ENCODE results near the gene TAF3. TPM values are rescaled to one million over a fixed set of nuclear protein-coding genes. Genes with fewer than 3 reads are reported as not detected.

TAF3 gene
- total RNA-seq, 1 experiment from 2014 or later = 1.3 TPM

DNA sequence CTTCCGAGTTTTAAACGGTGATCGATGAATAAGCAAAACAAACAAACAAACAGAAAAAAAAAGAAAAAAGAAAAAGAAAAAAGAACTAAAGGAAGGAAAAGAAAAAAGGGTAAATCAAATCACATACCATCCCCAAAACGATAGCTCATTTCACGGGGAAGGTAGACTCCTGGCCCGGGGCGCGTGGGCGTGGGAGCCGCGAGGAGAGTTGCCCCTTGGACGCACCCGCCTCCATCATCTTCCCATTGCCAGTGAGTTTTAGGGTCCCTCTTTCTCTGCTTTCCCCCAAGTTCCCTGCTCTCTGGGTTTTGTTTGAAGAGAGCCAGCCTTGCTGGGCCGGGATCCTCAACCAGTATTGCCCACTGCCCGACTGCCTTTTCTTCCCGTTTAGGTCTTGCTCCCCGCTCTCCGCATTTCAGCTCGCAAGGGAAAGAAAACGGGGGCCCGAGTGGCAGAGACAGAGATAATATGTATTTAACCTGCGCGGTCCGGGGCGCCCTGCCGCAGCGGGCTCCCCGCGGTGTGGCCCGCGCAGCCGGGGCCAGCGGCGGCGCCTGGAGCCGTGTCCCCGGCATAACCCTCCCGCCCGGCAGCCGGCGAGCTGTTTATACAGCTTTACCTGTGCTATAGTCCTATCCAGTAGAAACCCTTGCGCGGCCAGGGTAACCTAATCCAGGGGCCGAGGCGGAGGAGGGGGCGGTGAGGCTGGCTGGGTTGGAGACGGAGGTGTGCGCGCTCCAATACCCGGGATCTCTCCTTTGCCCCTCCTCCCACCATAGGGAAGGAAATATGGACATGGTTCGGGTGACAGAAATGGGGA is 230.9 kb downstream of the TAF3 start:
- in situ Hi-C loops (cut with HindIII; ENCODE audit: low sequenced_read_pairs) = no loop called here

GRCh38 chr10:8049865-8050555 is 231.7 kb downstream of the TAF3 start:
- no peak for DNase-seq (ENCODE audit: low spot score)
- in situ Hi-C loops (cut with HindIII; ENCODE audit: low sequenced_read_pairs) = no loop called here

More for the DNA sequence above, 230.9 kb downstream of the TAF3 start:
- DNase-seq (ENCODE audit: low spot score) = no peak

GRCh38 chr10:8050556-8051108 is 232.3 kb downstream of the TAF3 start:
- in situ Hi-C loops (cut with HindIII; ENCODE audit: low sequenced_read_pairs) = no loop called here

DNA sequence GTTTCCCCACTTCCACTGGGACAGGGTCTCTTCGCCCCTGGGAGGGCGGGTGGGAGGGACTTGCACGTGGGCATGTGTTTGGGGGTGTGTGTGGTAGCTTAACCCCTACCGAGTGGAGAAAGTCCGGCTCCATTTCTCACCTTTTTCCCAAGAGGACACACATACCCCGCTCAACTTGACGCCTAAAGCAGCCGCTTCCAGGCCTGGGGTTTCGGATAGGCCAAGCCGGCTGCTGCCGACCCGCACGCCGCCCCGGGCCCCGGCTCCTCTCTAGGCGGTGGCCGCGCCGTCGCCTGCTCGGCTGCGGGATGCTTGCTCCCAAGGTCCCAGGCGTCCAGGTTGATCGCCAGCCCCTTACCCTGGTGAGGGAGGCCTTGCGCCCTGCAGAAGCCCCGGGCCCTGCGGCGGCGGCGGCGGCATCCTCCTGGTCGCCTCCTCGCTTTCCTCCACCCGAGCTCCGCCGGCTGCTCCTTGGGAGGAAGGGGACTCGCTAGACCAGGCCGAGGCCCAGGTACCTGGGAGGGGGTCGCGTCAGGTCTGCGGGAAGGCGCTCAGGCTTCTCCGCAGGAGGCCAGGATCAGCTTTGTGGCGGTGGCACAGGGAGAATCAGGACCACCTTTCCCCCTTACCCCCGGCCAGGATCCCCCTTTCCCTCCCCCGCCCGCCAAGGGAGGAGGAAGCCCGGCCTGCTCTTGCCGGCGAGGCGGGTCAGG is 233.0 kb downstream of the TAF3 start:
- no peak for DNase-seq (ENCODE audit: low spot score)
- in situ Hi-C loops (cut with HindIII; ENCODE audit: low sequenced_read_pairs) = no loop called here

More at GRCh38 chr10:8050556-8051108, 232.3 kb downstream of the TAF3 start:
- no peak for DNase-seq (ENCODE audit: low spot score)

DNA sequence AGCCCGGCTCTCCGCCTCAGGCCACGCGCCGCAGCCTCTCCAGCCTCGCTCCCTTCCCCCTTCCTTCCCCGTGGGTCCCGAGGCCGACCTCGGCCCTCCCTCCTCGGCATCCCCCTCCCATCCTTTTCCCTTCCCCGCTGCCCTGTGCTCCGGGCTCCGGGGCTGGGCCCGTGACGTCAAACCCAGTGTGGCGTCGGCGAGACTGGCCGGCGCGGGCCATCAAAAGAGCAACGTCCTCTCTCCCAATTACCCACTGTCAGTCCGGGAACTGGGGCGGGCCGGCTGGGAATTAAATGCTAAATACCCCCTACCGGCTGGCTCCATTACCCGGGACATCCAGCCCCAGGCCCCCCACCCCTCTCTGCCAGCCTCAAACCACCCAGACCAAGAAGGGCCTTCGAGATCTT is 233.5 kb downstream of the TAF3 start:
- in situ Hi-C loops (cut with HindIII; ENCODE audit: low sequenced_read_pairs) = no loop called here
- no peak for DNase-seq (ENCODE audit: low spot score)

GRCh38 chr10:8052341-8052955 is 234.1 kb downstream of the TAF3 start:
- no peak for DNase-seq (ENCODE audit: low spot score)
- in situ Hi-C loops (cut with HindIII; ENCODE audit: low sequenced_read_pairs) = no loop called here

- in situ Hi-C loops (cut with HindIII; ENCODE audit: low sequenced_read_pairs) = no loop called here
- DNase-seq (ENCODE audit: low spot score) = no peak
Measured at GRCh38 chr10:8052956-8053445, 234.7 kb downstream of the TAF3 start.

DNA sequence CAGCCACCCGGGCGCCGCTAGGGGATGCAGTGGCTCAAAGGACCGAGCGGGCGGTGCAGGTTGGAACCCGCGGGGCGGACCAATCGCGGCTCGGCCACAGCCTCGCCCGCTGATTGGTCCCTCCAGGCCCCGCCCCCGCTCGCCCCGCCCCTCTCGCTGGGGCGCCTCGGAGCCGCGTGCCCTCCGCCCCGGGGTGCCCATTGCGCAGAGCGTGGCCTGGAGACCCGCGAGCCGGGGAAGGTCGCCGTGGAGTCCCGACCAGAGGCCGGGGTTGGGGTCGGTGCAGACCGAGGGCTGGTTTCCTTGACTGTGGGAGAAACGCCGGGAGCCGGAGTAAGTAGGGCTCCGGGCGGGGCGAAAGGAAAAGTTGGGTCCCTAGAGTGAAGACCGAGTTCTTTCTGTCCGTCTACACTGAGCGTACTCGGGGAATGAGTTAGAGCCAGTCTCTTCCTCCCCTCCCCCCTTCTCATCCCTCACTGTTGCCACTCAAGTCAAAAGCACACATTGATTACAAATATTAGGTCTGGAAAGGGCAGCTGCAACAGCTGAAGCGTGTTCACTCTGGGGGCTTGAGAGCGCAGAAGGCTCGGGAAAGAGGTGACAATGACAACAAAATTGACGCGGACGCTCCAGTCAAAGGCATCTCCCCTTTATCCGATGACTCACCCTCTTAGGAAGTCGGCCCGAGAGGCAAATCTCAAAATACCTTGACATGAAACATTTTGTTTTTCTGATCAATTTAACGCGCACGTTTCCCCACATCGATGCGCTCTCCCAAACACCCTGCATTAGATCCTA is 235.3 kb downstream of the TAF3 start:
- peak; percentile 27 for DNase-seq (ENCODE audit: low spot score)
- in situ Hi-C loops (cut with HindIII; ENCODE audit: low sequenced_read_pairs) = no loop called here

DNA sequence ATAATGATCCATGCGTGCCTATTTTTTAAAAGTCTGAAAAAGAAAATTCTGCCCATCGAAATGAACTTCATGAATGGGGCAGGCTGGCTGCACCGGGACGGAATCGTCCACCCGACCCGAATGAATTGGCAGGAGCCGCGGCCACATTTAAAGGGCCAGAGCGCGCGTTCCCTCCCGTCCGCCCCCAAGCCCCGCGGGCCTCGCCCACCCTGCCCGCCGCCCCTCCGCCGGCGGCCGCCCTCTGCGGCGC is 235.9 kb downstream of the TAF3 start:
- no peak for DNase-seq (ENCODE audit: low spot score)

GRCh38 chr10:8054494-8055407 is 236.4 kb downstream of the TAF3 start, which contains the start of gene GATA3:
GATA3 (plus strand) TSS chr10:8054688; CDS start chr10:8055656, 968 bp downstream.
- in situ Hi-C loops (cut with HindIII; ENCODE audit: low sequenced_read_pairs) = no loop called here
- DNase-seq (ENCODE audit: low spot score) = no peak

More for the DNA sequence above, 235.9 kb downstream of the TAF3 start:
- in situ Hi-C loops (cut with HindIII; ENCODE audit: low sequenced_read_pairs) = no loop called here

- in situ Hi-C loops (cut with HindIII; ENCODE audit: low sequenced_read_pairs) = no loop called here
- no peak for DNase-seq (ENCODE audit: low spot score)
Measured at GRCh38 chr10:8055420-8056349, 237.4 kb downstream of the TAF3 start.

- in situ Hi-C loops (cut with HindIII; ENCODE audit: low sequenced_read_pairs) = no loop called here
- DNase-seq (ENCODE audit: low spot score) = no peak
Measured at GRCh38 chr10:8056378-8056777, 238.1 kb downstream of the TAF3 start.

GRCh38 chr10:8056871-8057331 is 238.6 kb downstream of the TAF3 start:
- in situ Hi-C loops (cut with HindIII; ENCODE audit: low sequenced_read_pairs) = no loop called here
- DNase-seq (ENCODE audit: low spot score) = no peak

GRCh38 chr10:8057636-8058273 is 239.4 kb downstream of the TAF3 start:
- in situ Hi-C loops (cut with HindIII; ENCODE audit: low sequenced_read_pairs) = no loop called here
- no peak for DNase-seq (ENCODE audit: low spot score)

GRCh38 chr10:8058274-8059111 is 240.2 kb downstream of the TAF3 start:
- in situ Hi-C loops (cut with HindIII; ENCODE audit: low sequenced_read_pairs) = no loop called here
- DNase-seq (ENCODE audit: low spot score) = no peak

Measured in G401 (cell line).